ENCODE measurements around the gene RPUSD1.

- TF ChIP-seq CTCF (IDR thresholded peaks at IDR 0.05 in 2 of 3, conservative IDR thresholded peaks at IDR 0.05 in 1 of 3; ENCODE audit: borderline replicate concordance in 1 of 3, insufficient read depth in 1 of 3, low read depth in 2 of 3, low read length in 2 of 3) (no peak), EZH2 (IDR thresholded peaks at IDR 0.05) (no peak), ATF3 (IDR thresholded peaks at IDR 0.05) (no peak)
Measured at GRCh38 chr16:831571-832413, 43.6 kb upstream of the RPUSD1 start.

All from HCT116 (cell line).